Neural cell (in vitro differentiated cells): Measurements from ENCODE around the gene CHCHD10.

Experiments used
- CTCF ChIP-seq: fragments of 450-650 bp; IDR thresholded peaks from 2 replicates; pipeline ENCODE4 v1.5.1; 2014; ENCODE audit warnings: antibody characterized with exemption, mild to moderate bottlenecking, moderate library complexity; ENCODE audit not compliant: poor library complexity, severe bottlenecking
- EP300 ChIP-seq: fragments of 450-650 bp; conservative IDR thresholded peaks from 2 replicates; pipeline ENCODE4 v1.6.1; 2014; ENCODE audit warnings: antibody characterized with exemption, mild to moderate bottlenecking, moderate library complexity; ENCODE audit not compliant: poor library complexity, severe bottlenecking
- EZH2 ChIP-seq: fragments of 200-600, 300-800 bp; shearing (Covaris generic), sonication (generic); IDR thresholded peaks from 2 replicates; pipeline ENCODE4 v1.6.1; 2014; ENCODE audit warnings: antibody characterized with exemption, low read length, borderline replicate concordance, mild to moderate bottlenecking; ENCODE audit not compliant: insufficient read depth, poor library complexity, severe bottlenecking
- MXI1 ChIP-seq: fragments of 450-650 bp; conservative IDR thresholded peaks from 2 replicates; pipeline ENCODE4 v1.6.1; 2014; ENCODE audit warnings: antibody characterized with exemption, mild to moderate bottlenecking; ENCODE audit not compliant: poor library complexity, severe bottlenecking
- POLR2AphosphoS5 ChIP-seq: IDR thresholded peaks from 2 replicates; pipeline ENCODE4 v1.6.1; 2012
- RAD21 ChIP-seq: fragments of 450-650 bp; conservative IDR thresholded peaks from 2 replicates; pipeline ENCODE4 v1.6.1; 2014; ENCODE audit warnings: antibody characterized with exemption, mild to moderate bottlenecking, moderate library complexity
- SMC3 ChIP-seq: fragments of 450-650 bp; conservative IDR thresholded peaks from 2 replicates; pipeline ENCODE4 v1.6.1; 2014; ENCODE audit warnings: antibody characterized with exemption, mild to moderate bottlenecking, moderate library complexity; ENCODE audit not compliant: poor library complexity
- TAF1 ChIP-seq: IDR thresholded peaks from 2 replicates; pipeline ENCODE4 v1.6.1; 2012; ENCODE audit warnings: low read depth

GRCh38 chr22:23769321-23769965, 1.7 kb upstream of the CHCHD10 start:
- TF ChIP-seq TAF1 (no peak), CTCF (no peak), POLR2AphosphoS5 (no peak), EZH2 (no peak), SMC3 (no peak), EP300 (no peak), MXI1 (no peak), RAD21 (no peak)
